Measurements from ENCODE around the gene ITCH.

- TF ChIP-seq POLR2AphosphoS5 (IDR thresholded peaks at IDR 0.05; ENCODE audit: low read depth, low read length) (no peak), POLR2A (IDR thresholded peaks at IDR 0.05; ENCODE audit: low read depth, low read length) (no peak), TAF1 (IDR thresholded peaks at IDR 0.05; ENCODE audit: borderline replicate concordance, low read depth, low read length) (no peak)
Observed at GRCh38 chr20:34318609-34319443, 44.2 kb upstream of the ITCH start.
